ENCODE measurements around the gene SUN3. TPM values are rescaled to one million over a fixed set of nuclear protein-coding genes. Genes with fewer than 3 reads are reported as not detected.
"Not testable (repeated sequence)": the region's sequence is repeated elsewhere in the genome, so short reads cannot be mapped to it uniquely, and the experiment has no call there.

The SUN3 gene
- total and polyA plus RNA-seq, 3 donors from 2014 or later = 12.8 to 64.5 (median 29.1) TPM

- Histone ChIP-seq H3K27me3 (no peaks in the 10 kb centered on the region), H3K9me3 (no peaks in the 10 kb centered on the region), H3K27ac (no peak overlapping the region), H3K4me1 (peaks cover 8% of the 10 kb centered on the region), H3K36me3 (ENCODE audit: low read depth, missing control alignments) (no peaks in the 10 kb centered on the region), H3K4me3 (no peak overlapping the region)
- DNase-seq = no peak
- intact Hi-C loops (cut with DNase I; ENCODE audit: low total_unique reads) = loop anchor here (10.0 kb wide), 1 partner anchor 160 kb away; no protein-coding TSS in a partner anchor
- 77 to 82% methylated on average over 11 to 12 of the region's 12 CpGs for WGBS, 2 donors
- TF ChIP-seq POLR2A (IDR thresholded peaks at IDR 0.05) = no peak
- no peak for TF ChIP-seq CTCF (IDR thresholded peaks at IDR 0.05)
Observed at GRCh38 chr7:47944536-47945260, 84.2 kb downstream of the SUN3 start.

GRCh38 chr7:47943676-47944474 is 85.0 kb downstream of the SUN3 start:
- no peak overlapping the region for H3K4me3 ChIP-seq
- H3K4me1 ChIP-seq = peaks cover 8% of the 10 kb centered on the region
- no peak for DNase-seq
- 90 to 92% methylated on average over 8 of the region's 8 CpGs for WGBS, 2 donors
- H3K36me3 ChIP-seq (ENCODE audit: low read depth, missing control alignments) = no peaks in the 10 kb centered on the region
- H3K27me3 ChIP-seq = no peaks in the 10 kb centered on the region
- H3K9me3 ChIP-seq = no peaks in the 10 kb centered on the region
- H3K27ac ChIP-seq = no peak overlapping the region
- TF ChIP-seq CTCF (IDR thresholded peaks at IDR 0.05) = no peak
- TF ChIP-seq POLR2A (IDR thresholded peaks at IDR 0.05) = no peak
- intact Hi-C loops (cut with DNase I; ENCODE audit: low total_unique reads) = loop anchor here (10.0 kb wide), 1 partner anchor 161 kb away; no protein-coding TSS in a partner anchor

- H3K36me3 ChIP-seq (ENCODE audit: low read depth, missing control alignments); H3K9me3 ChIP-seq; H3K27ac ChIP-seq; H3K4me3 ChIP-seq; DNase-seq; H3K27me3 ChIP-seq; H3K4me1 ChIP-seq: not testable (repeated sequence)
- intact Hi-C loops (cut with DNase I; ENCODE audit: low total_unique reads) = loop anchor here (10.0 kb wide), 1 partner anchor 162 kb away; no protein-coding TSS in a partner anchor
- WGBS, 2 donors = 90 to 97% methylated on average over 10 of the region's 10 CpGs
Observed at GRCh38 chr7:47942651-47943050, 86.3 kb downstream of the SUN3 start.

GRCh38 chr7:47942132-47942531 is 86.8 kb downstream of the SUN3 start:
- intact Hi-C loops (cut with DNase I; ENCODE audit: low total_unique reads) = loop anchor here (10.0 kb wide), 1 partner anchor 163 kb away; no protein-coding TSS in a partner anchor
- no peak overlapping the region for H3K27ac ChIP-seq
- DNase-seq = no peak

More at GRCh38 chr7:47942132-47942531, 86.8 kb downstream of the SUN3 start:
- Histone ChIP-seq H3K4me3 (no peak overlapping the region), H3K36me3 (ENCODE audit: low read depth, missing control alignments) (no peaks in the 10 kb centered on the region), H3K27me3 (no peaks in the 10 kb centered on the region), H3K9me3 (no peaks in the 10 kb centered on the region), H3K4me1 (peaks cover 8% of the 10 kb centered on the region)
- 89 to 95% methylated on average over 10 of the region's 10 CpGs for WGBS, 2 donors
- TF ChIP-seq POLR2A (IDR thresholded peaks at IDR 0.05) = no peak
- no peak for TF ChIP-seq CTCF (IDR thresholded peaks at IDR 0.05)
